ENCODE results near the gene NRG3. TPM values are rescaled to one million over a fixed set of nuclear protein-coding genes. Genes with fewer than 3 reads are reported as not detected.

Gene NRG3
- total and polyA plus RNA-seq, 2 donors (not counting 1 experiment from before 2014, with no cell fraction given), result 0.06 TPM; not detected in 1

- no peak overlapping the region for H3K4me2 ChIP-seq (replicated peaks; ENCODE audit: low read depth, low read length, poor library complexity, severe bottlenecking)
- H3K4me3 ChIP-seq (ENCODE audit: control extremely low read depth in 1 of 5, extremely low read depth in 1 of 5, insufficient read depth in 1 of 5, low read depth in 2 of 5, low read length in 4 of 5), result no peak overlapping the region
- H3K9me3 Mint-ChIP-seq (ENCODE audit: insufficient read depth), result peaks cover 3% of the 10 kb centered on the region
- H3K79me2 ChIP-seq (ENCODE audit: control insufficient read depth, insufficient read depth, low read length), result no peaks in the 10 kb centered on the region
- no peak for TF ChIP-seq CTCF (IDR thresholded peaks at IDR 0.05)
- TF ChIP-seq EZH2 (IDR thresholded peaks at IDR 0.05; ENCODE audit: borderline replicate concordance, insufficient read depth, low read depth, low read length, poor library complexity, severe bottlenecking), result no peak
- no peak overlapping the region for H3K27ac ChIP-seq (ENCODE audit: low read length in 2 of 2)
- ATAC-seq (ENCODE audit: low read depth), result no peak
- H3K4me1 ChIP-seq (ENCODE audit: control insufficient read depth in 2 of 2, insufficient read depth in 2 of 2, low read length in 2 of 2), result no peaks in the 10 kb centered on the region
- no peaks in the 10 kb centered on the region for H3K9me3 ChIP-seq (ENCODE audit: control extremely low read depth in 1 of 3, control insufficient read depth in 2 of 3, insufficient read depth in 1 of 3, low read length in 2 of 3)
- H3K27me3 ChIP-seq (replicated peaks in 1 of 4; ENCODE audit: control extremely low read depth in 1 of 4, control insufficient read depth in 3 of 4, insufficient read depth in 4 of 4, low read length in 3 of 4), result no peaks in the 10 kb centered on the region
- DNase-seq, result no peak
- no peaks in the 10 kb centered on the region for H4K20me1 ChIP-seq (ENCODE audit: control insufficient read depth, insufficient read depth, low read length, poor library complexity, severe bottlenecking)
- H3K27me3 Mint-ChIP-seq, result no peaks in the 10 kb centered on the region
- H3K9ac ChIP-seq (ENCODE audit: low read length), result no peak overlapping the region
- no peak overlapping the region for H3K4me3 Mint-ChIP-seq
- CTCF ChIA-PET, result no interaction called here
- no peaks in the 10 kb centered on the region for H3K4me1 Mint-ChIP-seq
- no peak overlapping the region for H2AFZ ChIP-seq (ENCODE audit: insufficient read depth, low read depth, low read length, poor library complexity, severe bottlenecking)
- no peak overlapping the region for H3K27ac Mint-ChIP-seq
- POLR2A ChIA-PET, result no interaction called here
- no peaks in the 10 kb centered on the region for H3K36me3 ChIP-seq (replicated peaks in 1 of 2; ENCODE audit: control extremely low read depth in 1 of 2, control insufficient read depth in 1 of 2, extremely low read depth in 1 of 2, insufficient read depth in 2 of 2, low read length in 1 of 2)
- intact Hi-C loops (cut with micrococcal nuclease), result no loop called here
- WGBS (ENCODE audit: insufficient coverage), result no CpG with 5 or more reads among the region's 2 CpGs
Measured at GRCh38 chr10:81909453-81909852, 34.5 kb downstream of the NRG3 start.

- H3K4me3 ChIP-seq (ENCODE audit: control extremely low read depth in 1 of 5, extremely low read depth in 1 of 5, insufficient read depth in 1 of 5, low read depth in 2 of 5, low read length in 4 of 5), result no peak overlapping the region
- Mint-ChIP-seq H3K27ac (no peak overlapping the region), H3K4me1 (no peaks in the 10 kb centered on the region), H3K27me3 (no peaks in the 10 kb centered on the region), H3K4me3 (no peak overlapping the region), H3K9me3 (ENCODE audit: insufficient read depth) (peaks cover 3% of the 10 kb centered on the region)
- ChIA-PET POLR2A (no interaction called here), CTCF (no interaction called here)
- DNase-seq (no peak), ATAC-seq (ENCODE audit: low read depth) (no peak)
- no peak overlapping the region for H2AFZ ChIP-seq (ENCODE audit: insufficient read depth, low read depth, low read length, poor library complexity, severe bottlenecking)
- H3K27me3 ChIP-seq (replicated peaks in 1 of 4; ENCODE audit: control extremely low read depth in 1 of 4, control insufficient read depth in 3 of 4, insufficient read depth in 4 of 4, low read length in 3 of 4), result no peaks in the 10 kb centered on the region
- 100% methylated on average over 2 of the region's 3 CpGs for WGBS (ENCODE audit: insufficient coverage)
- no peak overlapping the region for H3K9ac ChIP-seq (ENCODE audit: low read length)
- H3K27ac ChIP-seq (ENCODE audit: low read length in 2 of 2), result no peak overlapping the region
- no peaks in the 10 kb centered on the region for H3K9me3 ChIP-seq (ENCODE audit: control extremely low read depth in 1 of 3, control insufficient read depth in 2 of 3, insufficient read depth in 1 of 3, low read length in 2 of 3)
- intact Hi-C loops (cut with micrococcal nuclease), result no loop called here
- H3K36me3 ChIP-seq (replicated peaks in 1 of 2; ENCODE audit: control extremely low read depth in 1 of 2, control insufficient read depth in 1 of 2, extremely low read depth in 1 of 2, insufficient read depth in 2 of 2, low read length in 1 of 2), result no peaks in the 10 kb centered on the region
- no peak for TF ChIP-seq CTCF (IDR thresholded peaks at IDR 0.05)
- TF ChIP-seq EZH2 (IDR thresholded peaks at IDR 0.05; ENCODE audit: borderline replicate concordance, insufficient read depth, low read depth, low read length, poor library complexity, severe bottlenecking), result no peak
- H4K20me1 ChIP-seq (ENCODE audit: control insufficient read depth, insufficient read depth, low read length, poor library complexity, severe bottlenecking), result no peaks in the 10 kb centered on the region
- H3K79me2 ChIP-seq (ENCODE audit: control insufficient read depth, insufficient read depth, low read length), result no peaks in the 10 kb centered on the region
- no peaks in the 10 kb centered on the region for H3K4me1 ChIP-seq (ENCODE audit: control insufficient read depth in 2 of 2, insufficient read depth in 2 of 2, low read length in 2 of 2)
- no peak overlapping the region for H3K4me2 ChIP-seq (replicated peaks; ENCODE audit: low read depth, low read length, poor library complexity, severe bottlenecking)
Measured at GRCh38 chr10:81911328-81911727, 36.3 kb downstream of the NRG3 start.
